B cell (primary cell): ENCODE data around the gene ZNF138. TPM values are rescaled to one million over a fixed set of nuclear protein-coding genes. Genes with fewer than 3 reads are reported as not detected.

Experiments
- ATAC-seq: fragments of 200-7000 bp; cut with Tn5 transposase; one replicate; pipeline ENCODE4 v1.10.0; 2021; ENCODE audit warnings: low read depth, mild to moderate bottlenecking, moderate number of reproducible peaks, moderate library complexity
- CTCF ChIA-PET: fragments of 350-600 bp; sonication (Branson Sonifier 250); formaldehyde crosslinking; loops from one replicate; lab custom pipeline; 2021; ENCODE audit warnings: antibody characterized with exemption, inconsistent platforms; lab: Charles Lee
- POLR2A ChIA-PET: fragments of 350-600 bp; sonication (Branson Sonifier 250); formaldehyde crosslinking; loops from one replicate; lab custom pipeline; 2021; ENCODE audit warnings: antibody characterized with exemption; lab: Charles Lee
- DNase-seq: peaks from one replicate; pipeline ENCODE4 v3.0.0; 2013
- H2AFZ ChIP-seq: 2 replicates; pipeline ENCODE4 v1.6.1; 2012; ENCODE audit warnings: mild to moderate bottlenecking, low read depth, low read length; ENCODE audit not compliant: insufficient read depth, poor library complexity, severe bottlenecking
- H3K27ac ChIP-seq, 2 donors: 1 replicate in 1 of 2; 2 replicates in 1 of 2; pipeline ENCODE4 v1.5.1; 2012 to 2013; ENCODE audit warnings: low read length in 2 of 2, mild to moderate bottlenecking in 2 of 2, moderate library complexity in 1 of 2
- H3K27me3 ChIP-seq, 4 experiments: fragments of 200-600 bp in 1 of 4; sonication (generic) in 1 of 4; replicated peaks in 1 of 4; 1 replicate in 2 of 4; 2 replicates in 2 of 4; pipeline versions ENCODE4 v1.6.1 to v1.7.0; 2013 to 2016; ENCODE audit warnings: low read length in 3 of 4, mild to moderate bottlenecking in 2 of 4, mixed read lengths in 1 of 4, moderate library complexity in 1 of 4; ENCODE audit not compliant: insufficient read depth in 4 of 4, control insufficient read depth in 3 of 4; ENCODE audit errors: control extremely low read depth in 1 of 4
- H3K36me3 ChIP-seq, 2 experiments: replicated peaks in 1 of 2; 1 replicate in 1 of 2; 2 replicates in 1 of 2; pipeline versions ENCODE4 v1.6.1 to v1.7.1; 2013; ENCODE audit warnings: low read length in 1 of 2; ENCODE audit not compliant: insufficient read depth in 2 of 2, control insufficient read depth in 1 of 2; ENCODE audit errors: control extremely low read depth in 1 of 2, extremely low read depth in 1 of 2
- H3K4me1 ChIP-seq, 2 donors: fragments of 200-600 bp in 1 of 2; sonication (generic) in 1 of 2; 1 replicate in 1 of 2; 2 replicates in 1 of 2; pipeline versions ENCODE4 v1.5.1 to v1.6.1; 2013 to 2017; ENCODE audit warnings: low read length in 2 of 2; ENCODE audit not compliant: control insufficient read depth in 2 of 2, insufficient read depth in 2 of 2
- H3K4me2 ChIP-seq: replicated peaks from 2 replicates; pipeline ENCODE3; 2012; ENCODE audit warnings: mild to moderate bottlenecking, low read depth, low read length; ENCODE audit not compliant: poor library complexity, severe bottlenecking
- H3K4me3 ChIP-seq, 5 experiments: fragments of 200-600 bp in 1 of 5; sonication (generic) in 1 of 5; 1 replicate in 3 of 5; 2 replicates in 2 of 5; pipeline versions ENCODE4 v1.5.1 to v1.7.0; 2011 to 2016; ENCODE audit warnings: low read length in 4 of 5, mild to moderate bottlenecking in 4 of 5, low read depth in 2 of 5, control low read depth in 1 of 5, moderate library complexity in 1 of 5; ENCODE audit not compliant: insufficient read depth in 1 of 5; ENCODE audit errors: control extremely low read depth in 1 of 5, extremely low read depth in 1 of 5
- H3K79me2 ChIP-seq: fragments of 200-600 bp; sonication (generic); one replicate; pipeline ENCODE4 v1.6.0; 2016; ENCODE audit warnings: low read length; ENCODE audit not compliant: control insufficient read depth, insufficient read depth
- H3K9ac ChIP-seq: fragments of 200-600 bp; sonication (generic); 2 replicates; pipeline ENCODE4 v1.6.1; 2017; ENCODE audit warnings: mild to moderate bottlenecking, low read length, moderate library complexity
- H3K9me3 ChIP-seq, 3 donors: one replicate each; pipeline versions ENCODE4 v1.6.1 to v1.7.1; 2013; ENCODE audit warnings: low read length in 2 of 3; ENCODE audit not compliant: control insufficient read depth in 2 of 3, insufficient read depth in 1 of 3; ENCODE audit errors: control extremely low read depth in 1 of 3
- H4K20me1 ChIP-seq: 2 replicates; pipeline ENCODE4 v1.6.0; 2012; ENCODE audit warnings: mild to moderate bottlenecking, low read length; ENCODE audit not compliant: insufficient read depth, control insufficient read depth, poor library complexity, severe bottlenecking
- H3K27ac Mint-ChIP-seq: one replicate; pipeline ENCODE4 v1.8.0; 2021; ENCODE audit warnings: mixed read lengths
- H3K27me3 Mint-ChIP-seq: one replicate; pipeline ENCODE4 v1.8.0; 2021; ENCODE audit warnings: mixed read lengths
- H3K4me1 Mint-ChIP-seq: one replicate; pipeline ENCODE4 v1.8.0; 2021; ENCODE audit warnings: mixed read lengths
- H3K4me3 Mint-ChIP-seq: one replicate; pipeline ENCODE4 v1.8.0; 2021; ENCODE audit warnings: mixed read lengths
- H3K9me3 Mint-ChIP-seq: one replicate; pipeline ENCODE4 v1.8.0; 2022; ENCODE audit warnings: mixed read lengths; ENCODE audit not compliant: insufficient read depth
- EZH2 ChIP-seq: IDR thresholded peaks from 2 replicates; pipeline ENCODE4 v1.6.1; 2012; ENCODE audit warnings: borderline replicate concordance, low read depth, mild to moderate bottlenecking, moderate library complexity, low read length; ENCODE audit not compliant: insufficient read depth, poor library complexity, severe bottlenecking
- WGBS: methylation state at CpG from one replicate; pipeline ENCODE4 v1.1.5; 2013; ENCODE audit warnings: missing lambda C conversion rate; ENCODE audit not compliant: insufficient coverage; 5-methylcytosine and 5-hydroxymethylcytosine counted together
- intact Hi-C: fragments of 100-400 bp; cut with micrococcal nuclease; formaldehyde crosslinking; loops from one replicate; pipeline ENCODE4 v1.10.0; 2022
- polyA plus RNA-seq: library from polyadenylated mRNA; depleted of rRNA; stranded (reverse); fragments of >200 nt; gene quantifications from 2 replicates; pipeline ENCODE4 v1.2.3, GENCODE V29; 2012
- total RNA-seq, 2 donors: library from RNA; stranded (reverse); fragments of 120-200 nt in 1 of 2; gene quantifications; 1 replicate in 1 of 2; 2 replicates in 1 of 2; pipeline versions ENCODE4 v1.2.3 to v1.2.4, GENCODE V29; 2013 to 2022
- TF ChIP-seq, protein P1 (sequence below): fragments of 200-600 bp; IDR thresholded peaks from one replicate; pipeline ENCODE4 v1.8.0; 2022; ENCODE audit warnings: antibody characterized with exemption, mild to moderate bottlenecking

Gene ZNF138
- total and polyA plus RNA-seq, 2 donors (not counting 1 experiment from before 2014, with no cell fraction given) = 10.1 to 26.6 TPM

DNA sequence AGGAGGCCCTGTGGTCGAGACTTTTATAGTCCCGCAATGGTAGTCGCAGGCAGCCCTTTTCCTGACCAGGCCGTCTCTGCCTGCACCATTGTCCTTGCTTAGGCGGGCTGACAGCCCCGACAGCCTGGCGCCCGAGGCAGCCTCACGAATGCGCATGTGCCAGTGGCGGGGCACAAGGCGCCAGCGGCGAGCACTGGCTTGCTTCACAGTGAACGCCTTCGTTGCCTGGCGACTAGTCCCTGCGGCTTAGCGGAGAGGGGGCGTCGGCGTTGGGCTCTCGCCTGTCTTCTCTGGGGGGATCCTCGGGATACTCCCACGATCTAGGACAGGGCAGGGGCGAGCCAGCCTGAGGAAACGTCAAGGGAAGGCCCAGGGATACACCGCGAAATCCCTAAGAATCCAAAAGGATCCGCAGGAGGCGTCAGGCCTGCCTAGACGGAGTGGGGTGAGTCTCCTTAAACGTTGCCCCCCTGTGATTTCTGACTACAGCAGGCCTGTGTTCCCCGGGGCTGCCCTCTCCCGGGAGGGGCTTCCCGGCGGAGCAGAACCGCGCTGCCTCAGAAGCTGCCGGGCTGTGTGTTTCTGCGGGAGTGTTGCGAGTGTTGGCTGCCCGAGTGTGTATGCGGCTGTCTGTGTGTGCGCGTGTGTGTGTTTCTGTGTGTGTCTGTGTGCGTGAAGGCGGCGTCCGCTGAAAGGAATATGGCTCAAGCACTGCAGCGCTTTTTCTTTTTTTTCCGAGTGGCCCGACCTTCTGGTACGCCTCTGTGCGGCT lies 88.3 kb downstream of the ZNF138 start:
- Histone ChIP-seq H3K27me3 (peaks cover 0 to 67% (median 17%) of the 10 kb centered on the region in 4 experiments), H3K4me1 (peaks cover 11 to 14% of the 10 kb centered on the region in 2 donors), H3K79me2 (no peaks in the 10 kb centered on the region), H3K36me3 (no peaks in the 10 kb centered on the region), H2AFZ (peak overlapping the region; percentile 80), H4K20me1 (no peaks in the 10 kb centered on the region), H3K4me3 (peak overlapping the region in 4 of 5 experiments; percentile 22 to 59 (median 42)), H3K9ac (peak overlapping the region; percentile 55), H3K9me3 (peaks cover 0 to 53% (median 0%) of the 10 kb centered on the region in 3 donors), H3K4me2 (peak overlapping the region; percentile 77), H3K27ac (no peak overlapping the region)
- ChIA-PET POLR2A (no interaction called here), CTCF (no interaction called here)
- peak; percentile 30 for DNase-seq
- no peak for TF ChIP-seq EZH2
- TF ChIP-seq, protein P1, sequence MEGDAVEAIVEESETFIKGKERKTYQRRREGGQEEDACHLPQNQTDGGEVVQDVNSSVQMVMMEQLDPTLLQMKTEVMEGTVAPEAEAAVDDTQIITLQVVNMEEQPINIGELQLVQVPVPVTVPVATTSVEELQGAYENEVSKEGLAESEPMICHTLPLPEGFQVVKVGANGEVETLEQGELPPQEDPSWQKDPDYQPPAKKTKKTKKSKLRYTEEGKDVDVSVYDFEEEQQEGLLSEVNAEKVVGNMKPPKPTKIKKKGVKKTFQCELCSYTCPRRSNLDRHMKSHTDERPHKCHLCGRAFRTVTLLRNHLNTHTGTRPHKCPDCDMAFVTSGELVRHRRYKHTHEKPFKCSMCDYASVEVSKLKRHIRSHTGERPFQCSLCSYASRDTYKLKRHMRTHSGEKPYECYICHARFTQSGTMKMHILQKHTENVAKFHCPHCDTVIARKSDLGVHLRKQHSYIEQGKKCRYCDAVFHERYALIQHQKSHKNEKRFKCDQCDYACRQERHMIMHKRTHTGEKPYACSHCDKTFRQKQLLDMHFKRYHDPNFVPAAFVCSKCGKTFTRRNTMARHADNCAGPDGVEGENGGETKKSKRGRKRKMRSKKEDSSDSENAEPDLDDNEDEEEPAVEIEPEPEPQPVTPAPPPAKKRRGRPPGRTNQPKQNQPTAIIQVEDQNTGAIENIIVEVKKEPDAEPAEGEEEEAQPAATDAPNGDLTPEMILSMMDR = no peak
- peak overlapping the region; percentile 83 for H3K4me3 Mint-ChIP-seq
- no peak overlapping the region for H3K27ac Mint-ChIP-seq
- intact Hi-C loops = no loop called here
- peaks cover 62% of the 10 kb centered on the region for H3K27me3 Mint-ChIP-seq
- 15% methylated on average over 55 of the region's 55 CpGs for WGBS
- no peaks in the 10 kb centered on the region for H3K9me3 Mint-ChIP-seq
- peaks cover 6% of the 10 kb centered on the region for H3K4me1 Mint-ChIP-seq
- peak; percentile 56 for ATAC-seq

Other genes with a start within 250 kb of the ZNF138 start
- 27.3 and 27.8 TPM in 2 replicates for gene ZNF680, start 231.4 kb upstream of the ZNF138 start, total RNA-seq
- 2.5 and 2.7 TPM in 2 replicates for gene ZNF680, start 231.4 kb upstream of the ZNF138 start, polyA plus RNA-seq
- gene ZNF107, start 128.3 kb upstream of the ZNF138 start, total RNA-seq = 70.7 and 73.7 TPM in 2 replicates
- gene ZNF107, start 128.3 kb upstream of the ZNF138 start, polyA plus RNA-seq = 16.7 and 22.0 TPM in 2 replicates
- 12.6 and 12.7 TPM in 2 replicates for gene ZNF273, start 108.8 kb downstream of the ZNF138 start, total RNA-seq
- 3.8 and 7.6 TPM in 2 replicates for gene ZNF273, start 108.8 kb downstream of the ZNF138 start, polyA plus RNA-seq
- 9.0 and 9.2 TPM in 2 replicates for gene ZNF117, start 196.6 kb downstream of the ZNF138 start, total RNA-seq
- gene ZNF117, start 196.6 kb downstream of the ZNF138 start, polyA plus RNA-seq = 5.2 TPM in 2 replicates
- gene ERV3-1, start 212.3 kb downstream of the ZNF138 start, total RNA-seq = 29.1 and 30.7 TPM in 2 replicates
- gene ERV3-1, start 212.3 kb downstream of the ZNF138 start, polyA plus RNA-seq = 10.6 and 13.7 TPM in 2 replicates